ENCODE results near the gene PLD3. TPM values are rescaled to one million over a fixed set of nuclear protein-coding genes. Genes with fewer than 3 reads are reported as not detected.

PLD3 gene
- total RNA-seq, 2 donors from 2014 or later = 82.3 to 138 TPM

- no peak overlapping the region for H3K9ac ChIP-seq (ENCODE audit: low read depth in 2 of 2, low read length in 2 of 2)
- no peak overlapping the region for H3K27ac ChIP-seq
- DNase-seq = no peak
- no peaks in the 10 kb centered on the region for H3K4me1 ChIP-seq
- no peak for TF ChIP-seq CTCF (IDR thresholded peaks at IDR 0.05)
- H3K36me3 ChIP-seq = no peaks in the 10 kb centered on the region
- no peaks in the 10 kb centered on the region for H3K9me3 ChIP-seq
- intact Hi-C loops (cut with DNase I) = no loop called here
- no peak overlapping the region for H3K4me3 ChIP-seq
- no peaks in the 10 kb centered on the region for H3K27me3 ChIP-seq
Observed at GRCh38 chr19:40315812-40316470, 32.6 kb upstream of the PLD3 start.

GRCh38 chr19:40317338-40317737 is 31.2 kb upstream of the PLD3 start:
- Histone ChIP-seq H3K27me3 (no peaks in the 10 kb centered on the region), H3K27ac (no peak overlapping the region), H3K9me3 (no peaks in the 10 kb centered on the region), H3K9ac (ENCODE audit: low read depth in 2 of 2, low read length in 2 of 2) (no peak overlapping the region), H3K36me3 (no peaks in the 10 kb centered on the region), H3K4me1 (no peaks in the 10 kb centered on the region), H3K4me3 (no peak overlapping the region)
- intact Hi-C loops (cut with DNase I) = no loop called here
- no peak for DNase-seq
- no peak for TF ChIP-seq CTCF (IDR thresholded peaks at IDR 0.05)

GRCh38 chr19:40320558-40320935 is 27.9 kb upstream of the PLD3 start:
- no peak for TF ChIP-seq CTCF (IDR thresholded peaks at IDR 0.05)
- H3K9ac ChIP-seq (ENCODE audit: low read depth in 2 of 2, low read length in 2 of 2) = no peak overlapping the region
- no peak overlapping the region for H3K27ac ChIP-seq
- no peak overlapping the region for H3K4me3 ChIP-seq
- no peaks in the 10 kb centered on the region for H3K36me3 ChIP-seq
- H3K27me3 ChIP-seq = no peaks in the 10 kb centered on the region
- H3K9me3 ChIP-seq = no peaks in the 10 kb centered on the region
- intact Hi-C loops (cut with DNase I) = no loop called here
- H3K4me1 ChIP-seq = no peaks in the 10 kb centered on the region
- no peak for DNase-seq

GRCh38 chr19:40321076-40321475 is 27.4 kb upstream of the PLD3 start:
- H3K4me3 ChIP-seq = no peak overlapping the region
- H3K27me3 ChIP-seq = no peaks in the 10 kb centered on the region
- no peaks in the 10 kb centered on the region for H3K36me3 ChIP-seq
- no peak for DNase-seq
- no peak for TF ChIP-seq CTCF (IDR thresholded peaks at IDR 0.05)
- intact Hi-C loops (cut with DNase I) = no loop called here
- H3K9me3 ChIP-seq = no peaks in the 10 kb centered on the region
- H3K4me1 ChIP-seq = no peaks in the 10 kb centered on the region
- H3K9ac ChIP-seq (ENCODE audit: low read depth in 2 of 2, low read length in 2 of 2) = no peak overlapping the region
- no peak overlapping the region for H3K27ac ChIP-seq

GRCh38 chr19:40321566-40322270 is 26.8 kb upstream of the PLD3 start:
- H3K36me3 ChIP-seq = no peaks in the 10 kb centered on the region
- no peak for DNase-seq
- no peaks in the 10 kb centered on the region for H3K4me1 ChIP-seq
- H3K27ac ChIP-seq = no peak overlapping the region
- H3K9me3 ChIP-seq = no peaks in the 10 kb centered on the region
- intact Hi-C loops (cut with DNase I) = no loop called here
- no peaks in the 10 kb centered on the region for H3K27me3 ChIP-seq
- no peak overlapping the region for H3K4me3 ChIP-seq
- no peak overlapping the region for H3K9ac ChIP-seq (ENCODE audit: low read depth in 2 of 2, low read length in 2 of 2)
- no peak for TF ChIP-seq CTCF (IDR thresholded peaks at IDR 0.05)
